ENCODE results near the gene PDS5A.
"Not testable (repeated sequence)": the region's sequence is repeated elsewhere in the genome, so short reads cannot be mapped to it uniquely, and the experiment has no call there.

PDS5A gene

GRCh38 chr4:39922399-39922798 lies 55.3 kb downstream of the PDS5A start:
- Histone ChIP-seq H3K27me3 (ENCODE audit: insufficient read depth, low read depth, severe bottlenecking) (no peaks in the 10 kb centered on the region), H3K36me3 (peaks cover 84% of the 10 kb centered on the region), H3K27ac (no peak overlapping the region), H3K9me3 (ENCODE audit: severe bottlenecking) (no peaks in the 10 kb centered on the region), H3K4me3 (ENCODE audit: low read depth, low read length) (no peak overlapping the region)
- no peak for TF ChIP-seq CTCF (IDR thresholded peaks at IDR 0.05; ENCODE audit: low read depth, low read length)
- no peak for DNase-seq

GRCh38 chr4:39913471-39913870 lies 64.2 kb downstream of the PDS5A start:
- peaks cover 93% of the 10 kb centered on the region for H3K36me3 ChIP-seq
- no peak overlapping the region for H3K4me3 ChIP-seq (ENCODE audit: low read depth, low read length)
- no peak for TF ChIP-seq CTCF (IDR thresholded peaks at IDR 0.05; ENCODE audit: low read depth, low read length)
- no peak overlapping the region for H3K27ac ChIP-seq
- DNase-seq, result no peak
- no peaks in the 10 kb centered on the region for H3K27me3 ChIP-seq (ENCODE audit: insufficient read depth, low read depth, severe bottlenecking)
- no peaks in the 10 kb centered on the region for H3K9me3 ChIP-seq (ENCODE audit: severe bottlenecking)

GRCh38 chr4:39910064-39910463 lies 67.6 kb downstream of the PDS5A start:
- H3K27me3 ChIP-seq (ENCODE audit: insufficient read depth, low read depth, severe bottlenecking), result no peaks in the 10 kb centered on the region
- H3K36me3 ChIP-seq, result peaks cover 87% of the 10 kb centered on the region
- no peak overlapping the region for H3K4me3 ChIP-seq (ENCODE audit: low read depth, low read length)
- TF ChIP-seq CTCF (IDR thresholded peaks at IDR 0.05; ENCODE audit: low read depth, low read length), result no peak
- no peak overlapping the region for H3K27ac ChIP-seq
- no peaks in the 10 kb centered on the region for H3K9me3 ChIP-seq (ENCODE audit: severe bottlenecking)
- DNase-seq, result no peak

- H3K36me3 ChIP-seq, result peaks cover 87% of the 10 kb centered on the region
- H3K4me3 ChIP-seq (ENCODE audit: low read depth, low read length), result no peak overlapping the region
- H3K27ac ChIP-seq, result no peak overlapping the region
- no peaks in the 10 kb centered on the region for H3K9me3 ChIP-seq (ENCODE audit: severe bottlenecking)
- H3K27me3 ChIP-seq (ENCODE audit: insufficient read depth, low read depth, severe bottlenecking), result no peaks in the 10 kb centered on the region
- TF ChIP-seq CTCF (IDR thresholded peaks at IDR 0.05; ENCODE audit: low read depth, low read length), result no peak
- no peak for DNase-seq
These were observed 69.4 kb downstream of the PDS5A start for GRCh38 chr4:39908284-39908683.

- peaks cover 87% of the 10 kb centered on the region for H3K36me3 ChIP-seq
- H3K9me3 ChIP-seq (ENCODE audit: severe bottlenecking), result no peaks in the 10 kb centered on the region
- H3K27ac ChIP-seq, result no peak overlapping the region
- no peak for TF ChIP-seq CTCF (IDR thresholded peaks at IDR 0.05; ENCODE audit: low read depth, low read length)
- H3K27me3 ChIP-seq (ENCODE audit: insufficient read depth, low read depth, severe bottlenecking), result no peaks in the 10 kb centered on the region
- no peak overlapping the region for H3K4me3 ChIP-seq (ENCODE audit: low read depth, low read length)
- no peak for DNase-seq
These were observed 72.1 kb downstream of the PDS5A start for GRCh38 chr4:39905656-39906055.

GRCh38 chr4:39905019-39905418 lies 72.7 kb downstream of the PDS5A start:
- not testable (repeated sequence) for DNase-seq; H3K9me3 ChIP-seq (ENCODE audit: severe bottlenecking); H3K27me3 ChIP-seq (ENCODE audit: insufficient read depth, low read depth, severe bottlenecking); H3K4me3 ChIP-seq (ENCODE audit: low read depth, low read length); H3K27ac ChIP-seq
- H3K36me3 ChIP-seq, result peaks cover 87% of the 10 kb centered on the region
